Natural killer cell (primary cell): ENCODE measurements around the gene PLD2. TPM values are rescaled to one million over a fixed set of nuclear protein-coding genes. Genes with fewer than 3 reads are reported as not detected.

Experiments used
- ATAC-seq, 3 donors: fragments of 150-1000 bp in 2 of 3; fragments of 200-7000 bp in 1 of 3; cut with Tn5 transposase; 1 replicate in 1 of 3; 2 replicates in 2 of 3; pipeline ENCODE4 v1.10.0; 2021; ENCODE audit warnings: mild to moderate bottlenecking in 2 of 3, moderate library complexity in 2 of 3
- DNase-seq, 2 donors: peaks; one replicate each; pipeline versions ENCODE4 v3.0.0 to v3.0.0-alpha.2; 2013 to 2021; ENCODE audit warnings: mixed read lengths in 1 of 2
- H3K27ac ChIP-seq: one replicate; pipeline ENCODE4 v1.5.1; 2013; ENCODE audit warnings: mild to moderate bottlenecking, low read length
- H3K27me3 ChIP-seq: one replicate; pipeline ENCODE4 v1.6.1; 2013; ENCODE audit warnings: low read length; ENCODE audit not compliant: control insufficient read depth, insufficient read depth
- H3K36me3 ChIP-seq: one replicate; pipeline ENCODE4 v1.6.1; 2013; ENCODE audit warnings: low read length; ENCODE audit not compliant: control insufficient read depth, insufficient read depth
- H3K4me1 ChIP-seq: one replicate; pipeline ENCODE4 v1.6.1; 2013; ENCODE audit warnings: low read length; ENCODE audit not compliant: control insufficient read depth, insufficient read depth
- H3K4me3 ChIP-seq: one replicate; pipeline ENCODE4 v1.5.1; 2013; ENCODE audit warnings: low read length
- H3K9me3 ChIP-seq: one replicate; pipeline ENCODE4 v1.6.1; 2013; ENCODE audit warnings: low read length; ENCODE audit not compliant: control insufficient read depth, insufficient read depth
- H3K27ac Mint-ChIP-seq, 2 donors: one replicate each; pipeline ENCODE4 v1.8.0; 2022; ENCODE audit warnings: mild to moderate bottlenecking in 2 of 2, mixed read lengths in 2 of 2, moderate library complexity in 1 of 2
- H3K27me3 Mint-ChIP-seq, 2 donors: one replicate each; pipeline ENCODE4 v1.8.0; 2022; ENCODE audit warnings: low read depth in 2 of 2, mixed read lengths in 2 of 2
- H3K36me3 Mint-ChIP-seq: one replicate; pipeline ENCODE4 v1.8.0; 2022; ENCODE audit warnings: mixed read lengths
- H3K4me1 Mint-ChIP-seq, 2 donors: one replicate each; pipeline ENCODE4 v1.8.0; 2022; ENCODE audit warnings: mixed read lengths in 2 of 2
- H3K4me3 Mint-ChIP-seq: one replicate; pipeline ENCODE4 v1.8.0; 2022; ENCODE audit warnings: mild to moderate bottlenecking, moderate library complexity, mixed read lengths
- H3K9me3 Mint-ChIP-seq, 2 donors: one replicate each; pipeline ENCODE4 v1.8.0; 2022; ENCODE audit warnings: mixed read lengths in 2 of 2
- CTCF ChIP-seq: fragments of 200-600 bp; IDR thresholded peaks from one replicate; pipeline ENCODE4 v1.8.0; 2022; ENCODE audit warnings: antibody characterized with exemption
- WGBS: methylation state at CpG from one replicate; pipeline ENCODE4 v1.1.7; 2013; ENCODE audit warnings: missing lambda C conversion rate; ENCODE audit not compliant: insufficient coverage; 5-methylcytosine and 5-hydroxymethylcytosine counted together
- intact Hi-C: fragments of 100-400 bp; cut with micrococcal nuclease; formaldehyde crosslinking; loops from one replicate; pipeline ENCODE4 v1.14.2; 2022
- total RNA-seq, 4 donors: library from RNA; stranded (reverse); fragments of 120-200 nt in 1 of 4; gene quantifications; one replicate each; pipeline versions ENCODE4 v1.2.3 to v1.2.4, GENCODE V29; 2013 to 2022

Gene PLD2
- total RNA-seq, 3 donors from 2014 or later (not counting 1 experiment from before 2014, with no cell fraction given), result 20.8 to 22.7 (median 21.3) TPM

GRCh38 chr17:4800462-4801196, 6.3 kb upstream of the PLD2 start:
- 83% methylated on average over 10 of the region's 10 CpGs for WGBS
- Histone ChIP-seq H3K4me3 (no peak overlapping the region), H3K27me3 (no peaks in the 10 kb centered on the region), H3K27ac (no peak overlapping the region), H3K9me3 (no peaks in the 10 kb centered on the region), H3K4me1 (peaks cover 15% of the 10 kb centered on the region), H3K36me3 (peaks cover 18% of the 10 kb centered on the region)
- TF ChIP-seq CTCF, result no peak
- Mint-ChIP-seq H3K4me1 (peaks cover 13% of the 10 kb centered on the region in 2 donors), H3K27ac (no peak overlapping the region), H3K9me3 (no peaks in the 10 kb centered on the region), H3K4me3 (no peak overlapping the region), H3K36me3 (no peaks in the 10 kb centered on the region), H3K27me3 (no peaks in the 10 kb centered on the region)
- intact Hi-C loops, result no loop called here
- no peak for ATAC-seq
- DNase-seq, result no peak

DNA sequence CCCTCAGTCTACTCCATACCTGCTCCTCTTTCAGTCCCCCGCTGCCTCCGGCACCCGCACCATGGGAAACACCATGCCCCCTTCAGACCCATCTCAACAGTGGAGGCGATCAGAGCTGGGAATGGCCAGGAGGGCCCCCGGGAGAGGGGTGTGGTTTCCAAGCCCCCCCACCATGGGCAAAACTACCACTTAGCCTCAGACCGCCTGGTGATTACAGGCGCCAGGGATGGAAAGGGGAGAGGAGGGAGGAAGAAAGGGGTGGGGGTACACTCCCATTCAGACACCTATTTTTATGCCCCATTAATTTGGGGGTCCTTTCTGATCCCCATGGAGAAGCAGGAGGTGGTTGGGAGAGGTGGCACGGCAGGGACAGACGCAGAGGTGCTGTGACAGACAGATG, 4.7 kb upstream of the PLD2 start, which contains the start of gene C17orf114:
C17orf114 (minus strand) TSS at position 101 of the 400 bp plus-strand sequence.
- DNase-seq (no peak), ATAC-seq (no peak)
- Mint-ChIP-seq H3K27ac (no peak within 1 kb of the TSS), H3K36me3 (no peaks in the 10 kb centered on the region), H3K4me3 (no peak within 1 kb of the TSS), H3K4me1 (peaks cover 0 to 5% of the 10 kb centered on the region in 2 donors), H3K9me3 (no peaks in the 10 kb centered on the region), H3K27me3 (no peaks in the 10 kb centered on the region)
- intact Hi-C loops, result no loop called here
- peaks cover 18% of the 10 kb centered on the region for H3K36me3 ChIP-seq
- H3K27me3 ChIP-seq, result no peaks in the 10 kb centered on the region
- TF ChIP-seq CTCF, result no peak
- no peaks in the 10 kb centered on the region for H3K9me3 ChIP-seq
- WGBS, result over 99% methylated on average over 5 of the region's 9 CpGs
- H3K4me1 ChIP-seq, result peaks cover 5% of the 10 kb centered on the region
- H3K4me3 ChIP-seq, result no peak within 1 kb of the TSS
- no peak within 1 kb of the TSS for H3K27ac ChIP-seq

DNA sequence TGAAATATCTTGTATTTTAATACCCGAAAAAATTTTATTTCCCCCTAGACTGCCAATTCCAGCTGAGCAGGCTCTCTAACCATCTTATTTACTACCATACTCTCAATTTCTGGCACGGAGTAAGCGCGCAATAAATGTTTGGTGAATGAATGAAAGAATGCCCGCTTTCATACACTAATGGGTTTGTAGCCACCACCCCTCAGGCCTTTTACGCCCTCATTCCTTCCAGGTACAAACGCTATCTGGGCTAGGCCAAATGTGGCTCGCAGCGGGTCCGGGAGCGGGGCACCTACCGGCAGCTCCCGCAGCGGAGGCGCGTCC, 536 bp upstream of the PLD2 start:
- no peaks in the 10 kb centered on the region for H3K36me3 ChIP-seq
- H3K27ac Mint-ChIP-seq, result peak overlapping the region in 1 of 2 donors; percentile 11

More for the DNA sequence above, 536 bp upstream of the PLD2 start:
- peak overlapping the region; percentile 34 for H3K4me3 ChIP-seq
- no peaks in the 10 kb centered on the region for H3K27me3 ChIP-seq
- 1% methylated on average over 11 of the region's 16 CpGs for WGBS
- ATAC-seq (no peak), DNase-seq (no peak)
- TF ChIP-seq CTCF, result no peak
- Mint-ChIP-seq H3K4me3 (peak overlapping the region; percentile 82), H3K4me1 (peaks cover 5 to 6% of the 10 kb centered on the region in 2 donors), H3K27me3 (no peaks in the 10 kb centered on the region), H3K36me3 (no peaks in the 10 kb centered on the region), H3K9me3 (no peaks in the 10 kb centered on the region)
- H3K9me3 ChIP-seq, result no peaks in the 10 kb centered on the region
- H3K4me1 ChIP-seq, result peaks cover 10% of the 10 kb centered on the region
- intact Hi-C loops, result loop anchor here (1.0 to 2.0 kb wide), 2 partner anchors 10 to 16 kb away; partner anchors contain the start of gene PSMB6
- no peak overlapping the region for H3K27ac ChIP-seq
